H1 (cell line): ENCODE data around the gene NOS1AP. TPM values are rescaled to one million over a fixed set of nuclear protein-coding genes. Genes with fewer than 3 reads are reported as not detected.

ENCODE experiments used
- CHD7 ChIP-seq: fragments of 300-600 bp; sonication (generic); IDR thresholded peaks from 2 replicates; pipeline ENCODE4 v1.7.1; 2012; ENCODE audit warnings: low read length, moderate library complexity, mild to moderate bottlenecking, inconsistent platforms; ENCODE audit not compliant: insufficient replicate concordance
- PHF8 ChIP-seq: fragments of 200-600 bp; sonication (generic); conservative IDR thresholded peaks from 2 replicates; pipeline ENCODE4 v1.7.1; 2012; ENCODE audit warnings: low read depth, mild to moderate bottlenecking, inconsistent platforms, low read length, moderate library complexity
- RBBP5 ChIP-seq: IDR thresholded peaks from 2 replicates; pipeline ENCODE4 v1.7.1; 2012; ENCODE audit warnings: low read depth, mild to moderate bottlenecking, inconsistent platforms, low read length, moderate library complexity, borderline replicate concordance
- TAF7 ChIP-seq: optimal IDR thresholded peaks from 2 replicates; pipeline ENCODE3; 2011; ENCODE audit warnings: low read depth, mild to moderate bottlenecking, inconsistent platforms, low read length, moderate library complexity, borderline replicate concordance
- polyA plus RNA-seq, 7 experiments: library from polyadenylated mRNA; depleted of rRNA in 3 of 7; stranded (reverse) in 5 of 7; unstranded in 2 of 7; fragments of >200 nt in 5 of 7; fragments of 200-250 nt in 2 of 7; gene quantifications; 1 replicate in 5 of 7; 2 replicates in 1 of 7; 4 replicates in 1 of 7; pipeline versions ENCODE4 v1.2.1 to v1.2.3, GENCODE V29; 2011 to 2013; ENCODE audit warnings: missing spikeins in 2 of 7, mixed read lengths in 2 of 7
- total RNA-seq: library from RNA; stranded (reverse); fragmentation: NEBNext Ultra II Directional; extraction: Animal tissue kit (Norgen Biotek cat#: 25700); gene quantifications from 2 replicates; pipeline ENCODE4 v1.2.1, GENCODE V29; 2021

The NOS1AP gene
- total and polyA plus RNA-seq, 2 of the 8 experiments (the other 6 are each of a cell fraction or from before 2014, with no cell fraction given) = 2.4 to 12.1 TPM

- TF ChIP-seq TAF7 (no peak), CHD7 (no peak), PHF8 (no peak), RBBP5 (no peak)
- TF ChIP-seq, all 59 proteins: peak for 0
These were observed 96.0 kb downstream of the NOS1AP start (continued) for GRCh38 chr1:162165528-162165927.
